OCI-LY1 (cell line): ENCODE results near the gene IL4I1.

Experiments
- EZH2 ChIP-seq: fragments of 200-600 bp; sonication (generic), shearing (Covaris generic); IDR thresholded peaks from 2 replicates; pipeline ENCODE4 v1.8.0; 2017; ENCODE audit warnings: borderline replicate concordance, mixed run types, mild to moderate bottlenecking, antibody characterized with exemption, low read length, moderate library complexity, mixed read lengths
- TF ChIP-seq, protein P1 (sequence below): fragments of 200-600 bp; sonication (generic), shearing (Covaris generic); IDR thresholded peaks from 2 replicates; pipeline ENCODE4 v1.5.1; 2017; ENCODE audit warnings: mild to moderate bottlenecking, antibody characterized with exemption, low read length, moderate library complexity, mixed read lengths

DNA sequence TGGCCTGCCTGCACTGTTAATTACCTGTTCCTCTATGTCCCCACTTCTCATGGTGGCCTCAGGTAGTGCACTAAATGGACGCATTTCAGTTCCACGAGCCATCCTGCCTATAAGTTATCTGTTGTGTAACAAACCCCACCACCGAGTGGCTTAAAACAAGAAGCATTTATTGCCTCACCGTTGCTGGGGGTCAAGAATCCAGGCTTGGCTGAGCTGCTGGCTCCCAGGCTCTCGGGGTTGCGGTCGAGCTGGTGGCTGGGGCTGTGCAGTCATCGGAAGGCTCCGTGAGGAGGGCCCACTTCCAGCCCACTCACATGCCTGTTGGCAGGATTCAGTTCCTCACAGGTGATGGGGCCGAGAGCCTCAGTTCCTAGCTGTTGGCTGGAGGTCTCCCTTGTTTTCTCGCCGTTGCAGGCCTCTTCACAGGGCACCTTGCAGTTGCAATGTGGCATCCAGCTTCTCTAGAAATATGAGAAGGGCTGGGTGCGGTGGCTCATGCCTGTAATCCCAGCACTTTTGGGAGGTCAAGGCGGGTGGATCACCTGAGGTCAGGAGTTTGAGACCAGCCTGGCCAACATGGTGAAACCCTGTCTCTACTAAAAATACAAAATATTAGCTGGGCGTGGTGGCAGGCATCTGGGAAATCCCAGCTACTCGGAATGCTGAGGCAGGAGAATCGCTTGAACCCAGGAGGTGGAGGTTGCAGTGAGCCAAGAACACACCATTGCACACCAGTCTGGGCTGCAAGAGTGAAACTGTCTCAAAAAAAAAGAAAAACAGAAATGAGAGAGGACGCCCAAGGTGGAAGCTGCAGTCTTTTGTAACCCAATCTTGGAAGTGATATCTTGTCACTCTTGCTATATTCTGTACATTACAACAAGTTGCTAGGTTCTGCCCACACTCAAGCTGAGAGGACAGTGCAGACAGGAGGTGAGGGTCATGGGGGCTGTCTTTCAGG, 52.3 kb downstream of the IL4I1 start:
- TF ChIP-seq, protein P1, sequence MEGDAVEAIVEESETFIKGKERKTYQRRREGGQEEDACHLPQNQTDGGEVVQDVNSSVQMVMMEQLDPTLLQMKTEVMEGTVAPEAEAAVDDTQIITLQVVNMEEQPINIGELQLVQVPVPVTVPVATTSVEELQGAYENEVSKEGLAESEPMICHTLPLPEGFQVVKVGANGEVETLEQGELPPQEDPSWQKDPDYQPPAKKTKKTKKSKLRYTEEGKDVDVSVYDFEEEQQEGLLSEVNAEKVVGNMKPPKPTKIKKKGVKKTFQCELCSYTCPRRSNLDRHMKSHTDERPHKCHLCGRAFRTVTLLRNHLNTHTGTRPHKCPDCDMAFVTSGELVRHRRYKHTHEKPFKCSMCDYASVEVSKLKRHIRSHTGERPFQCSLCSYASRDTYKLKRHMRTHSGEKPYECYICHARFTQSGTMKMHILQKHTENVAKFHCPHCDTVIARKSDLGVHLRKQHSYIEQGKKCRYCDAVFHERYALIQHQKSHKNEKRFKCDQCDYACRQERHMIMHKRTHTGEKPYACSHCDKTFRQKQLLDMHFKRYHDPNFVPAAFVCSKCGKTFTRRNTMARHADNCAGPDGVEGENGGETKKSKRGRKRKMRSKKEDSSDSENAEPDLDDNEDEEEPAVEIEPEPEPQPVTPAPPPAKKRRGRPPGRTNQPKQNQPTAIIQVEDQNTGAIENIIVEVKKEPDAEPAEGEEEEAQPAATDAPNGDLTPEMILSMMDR = no peak
- no peak for TF ChIP-seq EZH2
